ENCODE results near the gene MITF. TPM values are rescaled to one million over a fixed set of nuclear protein-coding genes. Genes with fewer than 3 reads are reported as not detected.

MITF gene
- total RNA-seq, 2 donors from 2014 or later: 0.32 to 0.46 TPM

DNA sequence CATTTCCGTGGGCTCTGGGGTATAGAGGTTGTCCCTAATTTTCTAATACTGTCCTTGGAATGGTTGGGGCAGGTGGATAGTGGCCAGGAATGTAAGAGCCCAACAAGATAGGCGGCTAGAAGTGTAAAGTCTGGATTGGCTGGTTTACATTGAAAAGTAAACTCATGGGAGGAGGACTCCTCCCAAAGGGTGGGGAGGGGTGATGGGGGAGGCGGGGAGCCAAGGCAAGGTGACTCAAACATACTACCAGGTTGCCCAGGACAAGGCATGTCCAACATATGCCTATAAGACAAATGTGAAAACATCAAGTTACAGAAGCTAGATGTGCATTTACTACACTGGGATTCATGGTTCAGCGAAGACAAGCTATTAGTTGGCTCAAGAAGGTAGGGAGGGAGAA, 246.0 kb downstream of the MITF start:
- ATAC-seq (replicated peaks in 1 of 2): no peak
- peaks cover 10% of the 10 kb centered on the region for H3K4me1 Mint-ChIP-seq (ENCODE audit: low read depth)
- DNase-seq: no peak
- H3K4me3 Mint-ChIP-seq: no peak overlapping the region
- H3K9me3 Mint-ChIP-seq: peaks cover 5% of the 10 kb centered on the region in 2 donors
- peaks cover 31% of the 10 kb centered on the region for H3K27me3 Mint-ChIP-seq (ENCODE audit: low read depth)
- H3K36me3 Mint-ChIP-seq (ENCODE audit: insufficient read depth in 2 of 2): no peaks in the 10 kb centered on the region
- no peak overlapping the region for H3K27ac Mint-ChIP-seq

DNA sequence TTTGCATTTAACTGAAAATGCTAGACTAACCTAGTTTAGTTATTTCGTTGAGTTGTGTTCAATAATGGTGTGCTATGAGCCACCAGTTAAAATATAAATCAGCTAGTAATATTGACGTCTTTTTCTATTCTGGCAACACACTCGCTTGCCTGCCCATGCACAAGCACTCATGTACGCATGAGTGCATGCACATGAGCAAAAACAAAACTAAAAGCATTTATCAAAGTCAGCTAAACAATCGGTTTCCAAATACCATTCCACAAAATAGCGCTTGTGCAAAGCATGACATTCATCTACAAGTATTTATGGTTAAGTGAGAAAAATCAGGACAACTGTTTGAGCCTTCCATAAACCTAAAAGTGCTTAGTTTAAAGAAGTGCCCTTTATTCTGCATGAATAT, 247.2 kb downstream of the MITF start:
- Mint-ChIP-seq H3K36me3 (ENCODE audit: insufficient read depth in 2 of 2) (no peaks in the 10 kb centered on the region), H3K4me3 (no peak overlapping the region), H3K4me1 (ENCODE audit: low read depth) (peaks cover 10% of the 10 kb centered on the region), H3K27me3 (ENCODE audit: low read depth) (peaks cover 31% of the 10 kb centered on the region), H3K27ac (no peak overlapping the region), H3K9me3 (peaks cover 4 to 5% of the 10 kb centered on the region in 2 donors)
- no peak for DNase-seq
- no peak for ATAC-seq (replicated peaks in 1 of 2)

DNA sequence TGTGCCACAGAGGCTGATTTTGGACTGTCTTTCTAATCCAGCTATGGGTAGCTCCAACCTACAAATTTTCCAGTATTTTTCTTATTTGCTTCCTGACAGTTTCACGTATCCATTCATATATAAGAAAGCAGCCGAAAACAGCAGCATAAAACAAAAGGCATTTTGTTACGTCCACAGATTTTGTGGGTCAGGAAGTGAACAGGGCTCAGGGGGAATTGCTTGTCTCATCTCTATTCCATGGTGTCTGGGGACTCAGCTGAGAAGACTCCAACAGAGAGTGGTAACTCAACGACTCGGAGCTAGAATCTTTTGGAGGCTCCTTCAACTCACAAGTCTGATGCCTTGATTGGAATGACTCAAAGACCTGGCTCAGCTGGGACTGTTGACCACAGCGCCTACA, 248.6 kb downstream of the MITF start:
- peaks cover 23% of the 10 kb centered on the region for H3K27me3 Mint-ChIP-seq (ENCODE audit: low read depth)

DNA sequence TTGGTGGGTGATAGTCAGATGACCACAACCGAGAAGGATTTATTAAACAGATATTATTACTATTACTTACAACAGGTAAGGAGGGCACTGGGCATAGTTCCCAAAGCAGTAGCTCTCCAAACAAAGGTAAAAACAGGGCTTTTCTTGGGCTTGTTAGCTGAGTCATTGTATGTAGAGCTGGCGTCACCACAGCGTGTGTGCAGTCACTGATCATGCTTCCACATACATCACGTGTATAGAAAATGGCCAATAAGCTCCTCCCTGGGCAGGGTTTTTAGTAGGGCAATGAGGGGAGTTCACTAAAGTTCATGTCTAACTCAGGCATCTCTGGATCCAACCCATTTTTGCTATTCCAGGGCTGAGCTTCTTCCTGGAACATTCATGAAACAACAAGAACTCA, 254.5 kb downstream of the MITF start:
- Mint-ChIP-seq H3K27ac (no peak overlapping the region), H3K27me3 (ENCODE audit: low read depth) (peaks cover 7% of the 10 kb centered on the region), H3K9me3 (no peaks in the 10 kb centered on the region), H3K4me1 (ENCODE audit: low read depth) (no peaks in the 10 kb centered on the region), H3K4me3 (no peak overlapping the region), H3K36me3 (ENCODE audit: insufficient read depth in 2 of 2) (no peaks in the 10 kb centered on the region)
- ATAC-seq (replicated peaks in 1 of 2) (no peak), DNase-seq (no peak)

More for the DNA sequence above, 248.6 kb downstream of the MITF start:
- no peak overlapping the region for H3K4me3 Mint-ChIP-seq
- H3K27ac Mint-ChIP-seq: no peak overlapping the region
- peaks cover 10% of the 10 kb centered on the region for H3K4me1 Mint-ChIP-seq (ENCODE audit: low read depth)
- DNase-seq (no peak), ATAC-seq (replicated peaks in 1 of 2) (no peak)
- H3K36me3 Mint-ChIP-seq (ENCODE audit: insufficient read depth in 2 of 2): no peaks in the 10 kb centered on the region
- H3K9me3 Mint-ChIP-seq: peaks cover 3 to 5% of the 10 kb centered on the region in 2 donors

DNA sequence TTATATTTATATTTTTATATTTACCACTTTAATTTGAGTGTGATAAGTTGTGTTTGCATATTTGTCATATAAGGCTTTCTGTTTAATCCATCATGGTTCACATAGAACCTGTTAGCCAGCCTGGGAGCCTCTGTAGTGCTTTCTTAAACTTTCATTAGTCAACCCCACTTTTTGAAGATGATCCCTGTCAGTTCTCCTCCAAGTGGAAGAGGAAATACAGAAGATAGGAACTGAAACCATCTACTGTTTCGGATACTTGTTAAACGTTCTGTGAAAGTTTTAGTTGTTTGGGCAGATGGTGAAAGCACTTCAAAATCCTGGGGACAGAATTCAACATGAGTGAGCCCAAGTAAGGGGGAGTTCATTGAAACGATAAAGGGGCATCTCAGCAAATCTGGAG, 255.7 kb downstream of the MITF start:
- no peak overlapping the region for H3K27ac Mint-ChIP-seq
- no peaks in the 10 kb centered on the region for H3K27me3 Mint-ChIP-seq (ENCODE audit: low read depth)
- H3K4me3 Mint-ChIP-seq: no peak overlapping the region
- DNase-seq (no peak), ATAC-seq (replicated peaks in 1 of 2) (no peak)
- no peaks in the 10 kb centered on the region for H3K4me1 Mint-ChIP-seq (ENCODE audit: low read depth)
- no peaks in the 10 kb centered on the region for H3K36me3 Mint-ChIP-seq (ENCODE audit: insufficient read depth in 2 of 2)
- H3K9me3 Mint-ChIP-seq: peaks cover 0 to 2% of the 10 kb centered on the region in 2 donors

DNA sequence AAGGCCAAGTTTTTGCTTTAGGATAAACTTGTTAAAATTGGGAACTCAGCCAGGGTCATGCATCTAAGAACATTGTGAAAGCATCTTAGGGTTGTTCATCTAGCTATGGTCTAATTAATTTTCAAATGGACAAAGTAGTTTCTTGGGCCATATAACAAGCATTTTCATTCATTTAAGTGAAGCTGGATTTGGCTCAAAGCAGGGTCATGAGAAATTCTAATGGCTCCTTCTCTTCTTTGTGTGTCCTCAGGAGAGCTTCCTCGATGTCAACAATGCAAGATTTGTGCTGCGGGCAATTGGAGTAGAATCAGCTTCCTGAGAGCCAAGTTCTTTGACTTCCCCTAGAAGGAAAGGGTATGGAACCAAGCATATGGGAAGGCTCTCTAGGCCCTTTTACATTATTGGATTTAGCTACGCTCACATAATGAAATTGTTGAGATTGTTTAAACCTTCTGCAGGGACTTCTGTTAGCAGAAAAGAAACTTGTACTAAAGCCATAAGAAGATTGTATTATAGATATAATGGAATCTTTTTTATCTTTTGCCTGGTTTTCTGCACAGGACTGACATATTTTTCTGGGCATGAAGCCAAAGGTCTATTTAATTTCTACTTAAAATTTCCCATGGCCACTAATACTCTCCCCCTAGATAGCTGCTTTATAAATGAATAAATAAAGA, 258.5 kb downstream of the MITF start:
- no peaks in the 10 kb centered on the region for H3K4me1 Mint-ChIP-seq (ENCODE audit: low read depth)
- DNase-seq: no peak
- H3K27me3 Mint-ChIP-seq (ENCODE audit: low read depth): no peaks in the 10 kb centered on the region
- H3K9me3 Mint-ChIP-seq: peaks cover 0 to 4% of the 10 kb centered on the region in 2 donors
- H3K36me3 Mint-ChIP-seq (ENCODE audit: insufficient read depth in 2 of 2): no peaks in the 10 kb centered on the region
- no peak overlapping the region for H3K27ac Mint-ChIP-seq
- ATAC-seq (replicated peaks in 1 of 2): no peak
- H3K4me3 Mint-ChIP-seq: no peak overlapping the region

DNA sequence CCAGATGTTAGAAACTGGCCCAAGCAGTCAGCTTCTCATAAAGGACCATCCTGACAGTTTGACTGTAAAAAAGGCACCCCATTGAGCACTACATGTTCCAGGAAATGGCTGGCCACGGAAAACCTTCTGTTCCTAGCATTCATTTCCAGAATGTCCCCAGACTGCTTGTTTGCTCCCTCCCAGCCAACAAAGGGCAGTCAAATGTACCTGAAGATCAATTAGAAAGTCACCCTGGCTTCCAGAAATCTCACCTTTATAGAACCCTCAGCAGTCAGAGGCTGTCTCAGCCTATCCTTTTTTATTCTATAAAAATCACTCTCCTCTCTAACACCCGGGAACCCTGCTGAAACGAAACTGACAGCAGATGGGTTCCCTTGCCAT, 259.5 kb downstream of the MITF start:
- Mint-ChIP-seq H3K4me3 (no peak overlapping the region), H3K4me1 (ENCODE audit: low read depth) (no peaks in the 10 kb centered on the region), H3K27me3 (ENCODE audit: low read depth) (no peaks in the 10 kb centered on the region), H3K9me3 (peaks cover 0 to 4% of the 10 kb centered on the region in 2 donors), H3K36me3 (ENCODE audit: insufficient read depth in 2 of 2) (no peaks in the 10 kb centered on the region), H3K27ac (no peak overlapping the region)
- DNase-seq (no peak), ATAC-seq (replicated peaks in 1 of 2) (no peak)

DNA sequence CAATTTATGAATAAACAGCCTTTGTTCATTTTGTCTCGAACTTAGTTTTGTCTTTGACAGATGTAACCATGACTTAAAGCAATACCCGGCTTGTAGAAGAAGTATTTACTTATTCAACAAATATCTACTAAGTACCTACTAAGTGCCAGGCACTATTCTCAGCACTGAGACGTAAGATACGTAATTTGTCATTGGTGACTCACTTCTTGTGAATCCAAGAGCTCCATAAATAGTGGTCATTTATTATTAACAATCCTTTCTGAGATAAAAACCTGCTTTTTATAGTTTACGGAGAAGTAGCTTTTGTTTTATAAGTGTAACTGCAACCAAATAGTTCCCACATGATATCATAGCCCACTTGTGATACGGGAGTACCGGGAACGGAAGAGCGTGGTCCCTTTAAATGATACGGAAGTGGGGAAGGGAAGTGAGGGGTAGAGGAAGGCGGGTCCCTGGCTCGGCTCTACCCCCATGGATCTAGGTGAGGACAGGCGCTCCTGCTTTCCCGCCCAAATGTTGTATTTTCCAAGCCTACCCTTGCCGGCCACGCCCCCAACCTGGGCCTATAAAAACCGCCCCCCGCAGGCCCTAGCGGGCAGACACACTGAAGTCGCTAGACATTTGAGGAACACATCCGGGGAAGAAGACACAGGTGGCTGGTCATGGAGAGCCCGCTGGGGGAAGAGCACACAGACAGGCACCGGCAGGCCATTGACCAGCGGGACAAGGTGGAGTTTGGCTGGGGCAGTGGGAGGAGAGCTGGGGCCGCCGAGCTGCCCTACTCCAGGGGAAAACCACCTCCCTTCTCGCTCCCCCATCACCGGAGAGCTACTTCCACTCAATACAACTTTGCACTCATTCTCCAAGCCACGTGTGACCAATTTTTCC, 260.1 kb downstream of the MITF start, which contains the start of gene SAMMSON:
Gene SAMMSON, plus strand, starts transcription at position 594 of the 888 bp plus-strand sequence.
- Mint-ChIP-seq H3K27me3 (ENCODE audit: low read depth) (no peaks in the 10 kb centered on the region), H3K4me1 (ENCODE audit: low read depth) (no peaks in the 10 kb centered on the region), H3K9me3 (peaks cover 0 to 4% of the 10 kb centered on the region in 2 donors), H3K4me3 (no peak within 1 kb of the TSS), H3K27ac (no peak within 1 kb of the TSS), H3K36me3 (ENCODE audit: insufficient read depth in 2 of 2) (no peaks in the 10 kb centered on the region)
- DNase-seq: no peak
- no peak for ATAC-seq (replicated peaks in 1 of 2)

DNA sequence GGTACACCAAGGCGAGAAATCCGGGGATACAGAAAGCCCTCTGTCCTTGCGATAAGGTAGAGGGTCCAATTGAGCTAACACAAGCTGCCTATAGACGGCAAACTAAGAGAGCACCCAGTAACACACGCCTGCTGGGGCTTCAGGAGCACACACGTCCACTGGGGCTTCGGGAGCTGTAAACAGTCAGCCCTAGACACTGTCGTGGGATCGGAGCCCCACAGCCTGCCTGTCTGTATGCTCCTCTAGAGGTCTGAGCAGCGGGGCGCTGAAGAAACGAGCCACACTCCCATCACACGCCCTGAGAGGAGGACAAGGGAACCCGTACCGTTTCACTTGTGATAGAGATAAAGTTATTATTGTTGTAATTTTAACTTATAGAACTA, 260.8 kb downstream of the MITF start:
- Mint-ChIP-seq H3K36me3 (ENCODE audit: insufficient read depth in 2 of 2) (no peaks in the 10 kb centered on the region), H3K4me3 (no peak overlapping the region), H3K9me3 (peaks cover 0 to 5% of the 10 kb centered on the region in 2 donors), H3K27ac (no peak overlapping the region), H3K4me1 (ENCODE audit: low read depth) (no peaks in the 10 kb centered on the region), H3K27me3 (ENCODE audit: low read depth) (no peaks in the 10 kb centered on the region)
- ATAC-seq (replicated peaks in 1 of 2): no peak
- DNase-seq: no peak

DNA sequence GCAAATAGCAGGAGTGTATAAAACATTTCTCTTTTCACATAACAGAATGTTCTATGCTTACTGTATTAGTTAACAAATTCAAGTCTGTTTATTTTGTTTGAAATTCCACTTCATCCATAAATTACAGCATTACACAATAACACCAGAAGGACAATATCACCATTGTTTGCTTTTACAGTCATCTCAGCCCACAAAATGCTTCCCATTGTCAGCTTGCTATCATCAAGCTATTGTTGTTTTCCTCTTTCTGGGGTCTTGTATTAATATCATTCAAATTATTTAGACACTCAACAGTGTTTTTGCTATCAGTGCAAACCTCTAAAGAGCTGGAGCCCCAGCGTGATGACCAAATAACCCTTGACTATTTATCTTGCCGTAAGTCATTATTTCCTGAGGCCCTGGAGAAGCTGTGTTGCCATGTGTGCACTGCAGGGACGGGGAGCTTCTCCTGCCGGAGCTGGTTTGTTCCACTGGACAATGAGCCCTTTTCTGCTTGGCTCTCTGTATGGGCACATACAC, 261.4 kb downstream of the MITF start:
- Mint-ChIP-seq H3K27me3 (ENCODE audit: low read depth) (no peaks in the 10 kb centered on the region), H3K27ac (no peak overlapping the region), H3K4me3 (no peak overlapping the region), H3K36me3 (ENCODE audit: insufficient read depth in 2 of 2) (no peaks in the 10 kb centered on the region), H3K4me1 (ENCODE audit: low read depth) (no peaks in the 10 kb centered on the region), H3K9me3 (peaks cover 0 to 5% of the 10 kb centered on the region in 2 donors)
- ATAC-seq (replicated peaks in 1 of 2) (no peak), DNase-seq (no peak)

DNA sequence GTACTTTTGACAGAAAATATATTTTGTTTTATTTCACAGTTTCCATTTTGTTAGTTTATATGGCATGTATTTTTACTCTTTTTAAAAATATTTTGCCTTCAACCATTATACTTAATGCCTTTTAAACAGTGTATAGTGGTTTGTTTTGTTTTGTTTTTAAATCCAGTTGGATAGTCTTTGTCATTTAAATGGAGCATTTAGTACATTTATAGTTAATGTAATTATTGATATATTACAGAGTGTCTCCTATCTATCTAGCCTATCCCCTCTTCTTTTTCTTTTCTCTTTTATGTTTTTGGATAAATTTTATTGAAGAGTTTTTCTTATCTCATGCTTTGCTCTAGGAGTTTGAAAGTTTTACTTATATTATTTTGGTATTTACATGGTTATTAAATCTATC, 263.9 kb downstream of the MITF start:
- no peaks in the 10 kb centered on the region for H3K27me3 Mint-ChIP-seq (ENCODE audit: low read depth)
- H3K36me3 Mint-ChIP-seq (ENCODE audit: insufficient read depth in 2 of 2): no peaks in the 10 kb centered on the region
- peaks cover 3 to 5% of the 10 kb centered on the region in 2 donors for H3K9me3 Mint-ChIP-seq
- H3K4me3 Mint-ChIP-seq: no peak overlapping the region
- ATAC-seq (replicated peaks in 1 of 2): no peak
- no peak overlapping the region for H3K27ac Mint-ChIP-seq
- no peaks in the 10 kb centered on the region for H3K4me1 Mint-ChIP-seq (ENCODE audit: low read depth)
- no peak for DNase-seq

DNA sequence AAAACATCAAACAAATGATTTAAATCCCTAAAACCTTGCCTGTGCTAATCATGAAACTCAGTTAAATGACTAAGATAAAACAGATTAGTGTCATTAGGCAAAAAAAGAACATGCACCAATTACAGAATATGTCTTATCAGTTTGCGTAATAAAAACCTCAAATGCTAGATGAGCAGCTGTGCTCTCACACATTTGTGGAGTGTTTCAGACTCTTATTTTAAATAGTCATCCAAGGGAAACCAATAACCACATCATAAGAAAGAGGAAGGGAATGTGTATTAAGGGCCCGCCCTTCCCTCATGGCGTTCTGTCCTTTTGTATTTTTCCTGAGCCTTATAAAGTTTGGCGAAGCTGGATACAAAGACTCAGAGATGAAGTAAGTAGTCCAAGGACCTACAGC, 266.8 kb downstream of the MITF start:
- DNase-seq (no peak), ATAC-seq (replicated peaks in 1 of 2) (no peak)
- Mint-ChIP-seq H3K4me3 (no peak overlapping the region), H3K9me3 (peaks cover 5 to 8% of the 10 kb centered on the region in 2 donors), H3K36me3 (ENCODE audit: insufficient read depth in 2 of 2) (no peaks in the 10 kb centered on the region), H3K27ac (no peak overlapping the region), H3K4me1 (ENCODE audit: low read depth) (no peaks in the 10 kb centered on the region), H3K27me3 (ENCODE audit: low read depth) (no peaks in the 10 kb centered on the region)

DNA sequence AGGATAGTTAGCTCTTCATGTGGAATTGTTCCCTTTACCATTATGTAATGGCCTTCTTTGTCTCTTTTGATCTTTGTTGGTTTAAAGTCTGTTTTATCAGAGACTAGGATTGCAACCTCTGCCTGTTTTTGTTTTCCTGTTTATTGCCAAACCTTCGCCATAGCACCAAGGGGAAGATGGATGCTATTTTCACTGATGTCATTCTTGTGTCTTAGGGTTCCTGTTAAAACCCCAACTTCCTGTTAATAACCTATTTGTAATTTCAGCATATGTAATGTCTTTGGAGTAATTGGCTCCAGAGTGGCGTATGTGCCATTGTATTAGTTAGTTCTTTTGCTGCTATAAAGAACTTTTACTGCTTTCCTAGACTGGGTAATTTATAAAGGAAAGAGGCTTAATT, 271.1 kb downstream of the MITF start:
- DNase-seq (no peak), ATAC-seq (replicated peaks in 1 of 2) (no peak)
- no peak overlapping the region for H3K4me3 Mint-ChIP-seq
- no peaks in the 10 kb centered on the region for H3K27me3 Mint-ChIP-seq (ENCODE audit: low read depth)
- no peaks in the 10 kb centered on the region for H3K4me1 Mint-ChIP-seq (ENCODE audit: low read depth)
- no peak overlapping the region for H3K27ac Mint-ChIP-seq
- H3K36me3 Mint-ChIP-seq (ENCODE audit: insufficient read depth in 2 of 2): no peaks in the 10 kb centered on the region
- H3K9me3 Mint-ChIP-seq: peaks cover 4 to 8% of the 10 kb centered on the region in 2 donors
